Neuronal stem cell (in vitro differentiated cells): ENCODE data around the gene AR.

ENCODE experiments used
- DNase-seq: peaks from one replicate; pipeline ENCODE4 v3.0.0-alpha.2; 2013; ENCODE audit warnings: low spot score
- H2AFZ ChIP-seq: one replicate; pipeline ENCODE4 v1.6.1; 2013; ENCODE audit warnings: mild to moderate bottlenecking, low read length, inconsistent platforms
- H2AK5ac ChIP-seq: 2 replicates; pipeline ENCODE4 v1.6.1; 2013; ENCODE audit warnings: low read depth, mild to moderate bottlenecking, inconsistent platforms, low read length, moderate library complexity, mixed read lengths
- H2BK120ac ChIP-seq: 2 replicates; pipeline ENCODE4 v1.6.1; 2013; ENCODE audit warnings: low read depth, mild to moderate bottlenecking, inconsistent platforms, low read length, moderate library complexity, mixed read lengths
- H2BK12ac ChIP-seq: one replicate; pipeline ENCODE4 v1.6.1; 2013; ENCODE audit warnings: low read length, inconsistent platforms
- H2BK15ac ChIP-seq: 2 replicates; pipeline ENCODE4 v1.6.1; 2013; ENCODE audit warnings: mild to moderate bottlenecking, low read length, inconsistent platforms, mixed read lengths
- H2BK5ac ChIP-seq: one replicate; pipeline ENCODE4 v1.6.1; 2013; ENCODE audit warnings: inconsistent platforms, mild to moderate bottlenecking, low read length, moderate library complexity
- H3K14ac ChIP-seq: one replicate; pipeline ENCODE4 v1.6.1; 2013; ENCODE audit warnings: low read length, inconsistent platforms
- H3K18ac ChIP-seq: 2 replicates; pipeline ENCODE4 v1.6.1; 2013; ENCODE audit warnings: low read length, inconsistent platforms
- H3K23ac ChIP-seq: 2 replicates; pipeline ENCODE4 v1.6.1; 2013; ENCODE audit warnings: low read depth, mild to moderate bottlenecking, mixed read lengths, low read length, inconsistent platforms; ENCODE audit not compliant: poor library complexity
- H3K27ac ChIP-seq: replicated peaks from 3 replicates; pipeline ENCODE4 v1.5.1; 2013; ENCODE audit warnings: low read length, inconsistent platforms
- H3K27me3 ChIP-seq, 3 experiments: 2 replicates each; pipeline ENCODE4 v1.6.1; 2013; ENCODE audit warnings: low read length in 3 of 3, mild to moderate bottlenecking in 2 of 3, inconsistent platforms in 1 of 3, low read depth in 1 of 3, mixed read lengths in 1 of 3, moderate library complexity in 1 of 3; ENCODE audit not compliant: control insufficient read depth in 3 of 3, insufficient read depth in 3 of 3
- H3K36me3 ChIP-seq, 2 donors: replicated peaks in 1 of 2; 2 replicates each; pipeline ENCODE4 v1.6.1; 2013; ENCODE audit warnings: low read length in 2 of 2; ENCODE audit not compliant: control insufficient read depth in 2 of 2, insufficient read depth in 2 of 2
- H3K4ac ChIP-seq: 2 replicates; pipeline ENCODE4 v1.6.1; 2013; ENCODE audit warnings: inconsistent platforms, mild to moderate bottlenecking, low read length, moderate library complexity
- H3K4me1 ChIP-seq, 2 donors: 1 replicate in 1 of 2; 2 replicates in 1 of 2; pipeline ENCODE4 v1.6.1; 2013; ENCODE audit warnings: low read length in 2 of 2, low read depth in 1 of 2; ENCODE audit not compliant: control insufficient read depth in 2 of 2, insufficient read depth in 1 of 2
- H3K4me2 ChIP-seq: one replicate; pipeline ENCODE4 v1.6.1; 2013; ENCODE audit warnings: mild to moderate bottlenecking, low read length, inconsistent platforms; ENCODE audit not compliant: insufficient read depth, poor library complexity, severe bottlenecking
- H3K4me3 ChIP-seq, 2 donors: 2 replicates each; pipeline ENCODE4 v1.5.1; 2013; ENCODE audit warnings: low read length in 2 of 2, mild to moderate bottlenecking in 2 of 2, inconsistent platforms in 1 of 2, moderate library complexity in 1 of 2
- H3K79me1 ChIP-seq: one replicate; pipeline ENCODE4 v1.6.1; 2013; ENCODE audit warnings: low read depth, mild to moderate bottlenecking, inconsistent platforms, low read length, moderate library complexity
- H3K9ac ChIP-seq: one replicate; pipeline ENCODE4 v1.6.1; 2013; ENCODE audit warnings: mild to moderate bottlenecking, low read depth, low read length, inconsistent platforms; ENCODE audit not compliant: poor library complexity
- H3K9me3 ChIP-seq, 2 donors: replicated peaks in 1 of 2; 2 replicates each; pipeline versions ENCODE3 to v1.6.1; 2013; ENCODE audit warnings: low read length in 2 of 2, mild to moderate bottlenecking in 2 of 2, inconsistent platforms in 1 of 2, low read depth in 1 of 2, mixed read lengths in 1 of 2, moderate library complexity in 1 of 2; ENCODE audit not compliant: control insufficient read depth in 2 of 2, insufficient read depth in 1 of 2
- H4K8ac ChIP-seq: one replicate; pipeline ENCODE4 v1.6.1; 2013; ENCODE audit warnings: low read depth, mild to moderate bottlenecking, inconsistent platforms, low read length, moderate library complexity
- H4K91ac ChIP-seq: one replicate; pipeline ENCODE4 v1.6.1; 2013; ENCODE audit warnings: low read length, low read depth, mild to moderate bottlenecking, inconsistent platforms; ENCODE audit not compliant: poor library complexity
- WGBS, 2 donors: extraction: QIAGEN DNeasy Blood & Tissue Kit; methylation state at CpG; one replicate each; pipeline ENCODE4 v1.1.7; 2013; ENCODE audit warnings: missing lambda C conversion rate in 2 of 2, mixed read lengths in 1 of 2; ENCODE audit not compliant: insufficient read length in 2 of 2, insufficient replicate concordance in 1 of 2; ENCODE audit errors: extremely low coverage in 2 of 2; 5-methylcytosine and 5-hydroxymethylcytosine counted together

AR gene

DNA sequence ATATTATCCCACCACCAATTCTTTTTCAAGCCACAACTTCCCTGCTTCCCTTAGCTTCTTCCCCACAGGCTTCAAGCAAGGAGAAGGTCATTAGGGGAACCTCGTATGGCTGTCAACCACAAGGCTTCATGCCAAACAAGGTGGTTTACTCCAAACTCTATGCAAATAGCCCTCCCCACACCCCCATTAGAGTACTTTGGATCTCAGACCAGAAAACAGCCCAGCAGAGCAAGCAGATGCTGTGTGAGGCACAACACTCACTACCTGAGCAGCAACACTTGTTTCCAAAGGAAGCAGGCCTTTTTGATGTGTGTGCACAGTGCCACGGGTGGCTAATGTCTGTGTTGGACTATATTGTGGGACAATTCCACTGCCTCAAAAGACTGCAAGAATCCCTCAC is 189.0 kb downstream of the AR start:
- Histone ChIP-seq H2BK15ac (no peak overlapping the region), H3K14ac (no peak overlapping the region), H3K23ac (no peak overlapping the region), H2BK5ac (no peak overlapping the region), H3K4me1 (no peaks in the 10 kb centered on the region), H3K79me1 (no peaks in the 10 kb centered on the region), H4K8ac (no peak overlapping the region), H3K36me3 (no peaks in the 10 kb centered on the region), H3K9ac (no peak overlapping the region), H2BK120ac (no peak overlapping the region), H2BK12ac (no peak overlapping the region), H3K9me3 (no peaks in the 10 kb centered on the region), H3K27me3 (no peaks in the 10 kb centered on the region), H4K91ac (no peak overlapping the region), H2AK5ac (no peak overlapping the region), H2AFZ (no peak overlapping the region), H3K4me2 (no peak overlapping the region), H3K4me3 (no peak overlapping the region), H3K27ac (no peak overlapping the region), H3K18ac (no peak overlapping the region), H3K4ac (no peak overlapping the region)
- DNase-seq = no peak
- no CpG with 5 or more reads among the region's 2 CpGs for WGBS, 2 donors

DNA sequence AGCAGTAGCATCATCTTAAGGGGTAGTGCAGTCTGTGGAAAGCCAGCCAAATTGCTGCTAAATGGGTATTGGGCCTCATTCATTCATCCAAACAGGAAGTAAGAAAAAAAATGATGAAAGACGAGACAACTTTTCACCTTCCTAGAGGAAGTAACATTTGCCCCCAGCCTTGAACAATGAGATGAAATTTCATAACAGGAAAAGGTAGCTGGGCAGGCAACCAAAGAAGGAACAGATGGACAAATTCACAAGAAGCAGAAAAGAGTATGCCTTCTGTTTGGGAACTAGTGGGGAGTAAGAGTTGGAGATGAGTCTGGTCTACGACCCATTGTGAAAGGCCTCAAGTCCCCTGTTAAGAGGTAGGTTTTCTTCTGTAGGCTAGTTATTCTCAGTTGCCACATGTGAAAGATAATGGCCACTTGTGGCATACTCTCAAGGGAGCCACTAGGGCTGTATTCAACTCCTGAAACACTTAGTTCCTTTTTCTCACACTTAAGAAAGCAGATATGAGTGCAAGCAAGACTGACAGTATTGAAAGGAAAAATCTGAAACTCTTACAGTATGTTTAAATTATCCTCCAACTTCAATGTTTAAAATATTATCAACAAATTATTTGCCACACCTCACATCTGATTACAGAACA is 190.4 kb downstream of the AR start:
- Histone ChIP-seq H3K18ac (no peak overlapping the region), H4K8ac (no peak overlapping the region), H3K9me3 (no peaks in the 10 kb centered on the region), H3K4ac (no peak overlapping the region), H3K14ac (no peak overlapping the region), H3K36me3 (no peaks in the 10 kb centered on the region), H3K79me1 (no peaks in the 10 kb centered on the region), H2AK5ac (no peak overlapping the region), H2AFZ (no peak overlapping the region), H3K4me2 (no peak overlapping the region), H3K4me3 (no peak overlapping the region), H2BK120ac (no peak overlapping the region), H3K9ac (no peak overlapping the region), H2BK5ac (no peak overlapping the region), H4K91ac (no peak overlapping the region), H3K4me1 (no peaks in the 10 kb centered on the region), H2BK15ac (no peak overlapping the region), H3K27ac (no peak overlapping the region), H3K23ac (no peak overlapping the region), H2BK12ac (no peak overlapping the region), H3K27me3 (no peaks in the 10 kb centered on the region)
- no CpG with 5 or more reads among the region's 2 CpGs for WGBS, 2 donors
- DNase-seq = no peak

DNA sequence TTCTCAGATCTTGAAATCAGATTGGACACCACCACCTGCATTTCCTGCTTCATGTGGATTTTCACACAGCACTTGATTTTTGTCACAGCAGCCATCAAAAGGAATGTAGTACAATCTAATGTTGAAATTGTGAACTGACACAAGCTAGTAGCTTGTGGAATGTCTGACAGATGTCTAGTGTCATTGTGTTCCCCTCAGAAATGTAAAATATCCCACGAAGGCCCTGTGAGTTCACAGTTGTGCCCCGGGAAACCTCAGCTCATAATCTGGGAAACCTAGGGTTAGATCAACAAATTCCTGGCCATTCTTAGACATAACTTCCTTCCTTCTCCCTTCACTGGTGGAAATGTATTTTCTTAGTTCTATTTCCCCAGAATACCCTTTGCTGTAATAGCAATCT is 205.7 kb downstream of the AR start:
- no peak overlapping the region for H4K91ac ChIP-seq
- no peak overlapping the region for H4K8ac ChIP-seq
- no peaks in the 10 kb centered on the region for H3K27me3 ChIP-seq
- no peak overlapping the region for H3K23ac ChIP-seq
- H3K4me3 ChIP-seq = no peak overlapping the region
- no peak overlapping the region for H2AFZ ChIP-seq
- H2BK5ac ChIP-seq = no peak overlapping the region
- H3K4ac ChIP-seq = no peak overlapping the region
- H3K4me1 ChIP-seq = no peaks in the 10 kb centered on the region
- H2BK120ac ChIP-seq = no peak overlapping the region
- H3K18ac ChIP-seq = no peak overlapping the region
- no peak overlapping the region for H3K14ac ChIP-seq
- no peaks in the 10 kb centered on the region for H3K9me3 ChIP-seq
- DNase-seq = no peak
- H2BK12ac ChIP-seq = no peak overlapping the region
- no peak overlapping the region for H3K27ac ChIP-seq
- H3K4me2 ChIP-seq = no peak overlapping the region
- H3K79me1 ChIP-seq = no peaks in the 10 kb centered on the region
- H2AK5ac ChIP-seq = no peak overlapping the region
- no peak overlapping the region for H2BK15ac ChIP-seq
- no peaks in the 10 kb centered on the region for H3K36me3 ChIP-seq
- no CpG with 5 or more reads among the region's 2 CpGs for WGBS, 2 donors
- H3K9ac ChIP-seq = no peak overlapping the region

DNA sequence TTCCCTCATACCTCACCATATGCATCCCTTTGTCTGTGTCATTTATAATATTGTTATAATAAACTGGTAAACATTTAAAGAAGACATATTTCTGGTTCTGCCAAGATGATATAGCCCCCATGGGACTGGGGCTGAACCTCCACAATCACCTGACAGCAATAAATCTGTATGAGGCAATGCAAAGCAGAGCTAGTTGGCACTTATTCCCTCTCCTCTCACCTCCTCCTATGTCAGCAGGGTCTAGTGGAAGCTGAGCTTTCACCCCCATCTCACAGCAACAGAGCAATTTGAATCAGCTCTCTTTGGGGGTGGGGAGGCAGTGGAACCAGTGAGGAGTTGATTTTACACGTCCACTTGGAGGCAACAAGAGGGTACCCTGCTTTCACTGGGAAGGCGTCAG is 206.9 kb downstream of the AR start:
- Histone ChIP-seq H3K79me1 (no peaks in the 10 kb centered on the region), H3K4me2 (no peak overlapping the region), H2AFZ (no peak overlapping the region), H3K27me3 (no peaks in the 10 kb centered on the region), H3K4ac (no peak overlapping the region), H3K36me3 (no peaks in the 10 kb centered on the region), H3K9me3 (no peaks in the 10 kb centered on the region), H3K14ac (no peak overlapping the region), H3K27ac (no peak overlapping the region), H2BK120ac (no peak overlapping the region), H4K91ac (no peak overlapping the region), H2BK5ac (no peak overlapping the region), H3K4me3 (no peak overlapping the region), H3K9ac (no peak overlapping the region), H2AK5ac (no peak overlapping the region), H3K18ac (no peak overlapping the region), H2BK12ac (no peak overlapping the region), H3K4me1 (no peaks in the 10 kb centered on the region), H3K23ac (no peak overlapping the region), H2BK15ac (no peak overlapping the region), H4K8ac (no peak overlapping the region)
- WGBS, 2 donors = no CpG with 5 or more reads among the region's 2 CpGs
- no peak for DNase-seq
